GM12878 (cell line): ENCODE measurements around the gene PMP22.

Experiments used
- BCL3 ChIP-seq: IDR thresholded peaks from 2 replicates; pipeline ENCODE4 v1.6.1; 2011; ENCODE audit warnings: borderline replicate concordance, low read depth, mild to moderate bottlenecking, moderate library complexity, low read length; ENCODE audit not compliant: insufficient read depth, poor library complexity, severe bottlenecking
- CEBPB ChIP-seq, 2 experiments: fragments of 150-350 bp in 1 of 2; IDR thresholded peaks; 2 replicates each; pipeline ENCODE4 v1.6.1; 2012 to 2014; ENCODE audit warnings: low read depth in 2 of 2, low read length in 2 of 2, borderline replicate concordance in 1 of 2, inconsistent platforms in 1 of 2
- CTCF ChIP-seq, 3 experiments: IDR thresholded peaks in 2 of 3; conservative IDR thresholded peaks in 1 of 3; 2 replicates each; pipeline ENCODE4 v1.5.1; 2011; ENCODE audit warnings: low read depth in 3 of 3, low read length in 3 of 3, mild to moderate bottlenecking in 3 of 3, control low read depth in 2 of 3, moderate library complexity in 2 of 3, inconsistent platforms in 1 of 3, mixed read lengths in 1 of 3; ENCODE audit not compliant: control insufficient read depth in 2 of 3, insufficient read depth in 1 of 3; ENCODE audit errors: extremely low read depth in 1 of 3
- GABPA ChIP-seq: IDR thresholded peaks from 2 replicates; pipeline ENCODE4 v1.6.1; 2014; ENCODE audit warnings: antibody characterized with exemption, low read depth, mild to moderate bottlenecking, inconsistent platforms
- MAX ChIP-seq: IDR thresholded peaks from 2 replicates; pipeline ENCODE4 v1.6.1; 2012; ENCODE audit warnings: low read depth, low read length, improper control_type of control experiment
- MEF2A ChIP-seq: IDR thresholded peaks from 2 replicates; pipeline ENCODE4 v1.6.1; 2011; ENCODE audit warnings: low read depth, mild to moderate bottlenecking, low read length, moderate library complexity; ENCODE audit not compliant: insufficient read depth
- MYC ChIP-seq: IDR thresholded peaks from 2 replicates; pipeline ENCODE4 v1.6.1; 2011; ENCODE audit warnings: mild to moderate bottlenecking, low read length, moderate library complexity, inconsistent platforms; ENCODE audit not compliant: insufficient read depth, insufficient replicate concordance, insufficient read length, severe bottlenecking
- NFYA ChIP-seq: IDR thresholded peaks from 2 replicates; pipeline ENCODE4 v1.6.1; 2011; ENCODE audit warnings: low read depth, mild to moderate bottlenecking, low read length, improper control_type of control experiment, borderline replicate concordance
- NR2C2 ChIP-seq: IDR thresholded peaks from 2 replicates; pipeline ENCODE4 v1.6.1; 2011; ENCODE audit warnings: borderline replicate concordance, low read depth; ENCODE audit not compliant: control insufficient read depth, insufficient read length
- POLR2A ChIP-seq: IDR thresholded peaks from 2 replicates; pipeline ENCODE4 v1.6.1; 2011; ENCODE audit warnings: low read depth, mild to moderate bottlenecking, low read length
- PRDM15 ChIP-seq: fragments of 450-650 bp; formaldehyde crosslinking; IDR thresholded peaks from 2 replicates; pipeline ENCODE4 v1.4.0; 2020; ENCODE audit warnings: mild to moderate bottlenecking, moderate library complexity
- RAD21 ChIP-seq: IDR thresholded peaks from 2 replicates; pipeline ENCODE4 v1.6.1; 2011; ENCODE audit warnings: mild to moderate bottlenecking, low read depth, low read length, moderate library complexity; ENCODE audit not compliant: insufficient read depth
- TARDBP ChIP-seq: IDR thresholded peaks from 2 replicates; pipeline ENCODE4 v1.6.1; 2016; ENCODE audit warnings: borderline replicate concordance
- ZNF687 ChIP-seq: fragments of 450-650 bp; IDR thresholded peaks from 2 replicates; pipeline ENCODE4 v1.6.1; 2017; ENCODE audit warnings: mild to moderate bottlenecking, moderate library complexity

GRCh38 chr17:15293558-15293957 lies 28.4 kb upstream of the PMP22 start:
- no peak for TF ChIP-seq NFYA
- no peak for TF ChIP-seq POLR2A
- TF ChIP-seq MAX: no peak
- TF ChIP-seq GABPA: no peak
- no peak for TF ChIP-seq MYC
- TF ChIP-seq NR2C2: no peak
- TF ChIP-seq BCL3: no peak
- TF ChIP-seq ZNF687: no peak
- TF ChIP-seq RAD21: no peak
- no peak for TF ChIP-seq CEBPB (IDR thresholded peaks at IDR 0.05; ENCODE audit: borderline replicate concordance in 1 of 2, low read depth in 2 of 2, low read length in 2 of 2)
- no peak for TF ChIP-seq MEF2A
- TF ChIP-seq CTCF (IDR thresholded peaks at IDR 0.05 in 2 of 3, conservative IDR thresholded peaks at IDR 0.05 in 1 of 3; ENCODE audit: control insufficient read depth in 2 of 3, extremely low read depth in 1 of 3, insufficient read depth in 1 of 3, low read depth in 3 of 3, low read length in 3 of 3): no peak
- no peak for TF ChIP-seq TARDBP
- no peak for TF ChIP-seq PRDM15 (CRISPR knock-in tag)
